GM18867 (cell line): ENCODE data around the gene KCNJ14.
A peak's percentile ranks its signal among the peaks of the same experiment; 100 is the strongest.
"Not testable (repeated sequence)": the region's sequence is repeated elsewhere in the genome, so short reads cannot be mapped to it uniquely, and the experiment has no call there.

Source experiments
- ATAC-seq: cut with Tn5 transposase; IDR thresholded peaks from one replicate; pipeline ENCODE4 v1.9.1; 2021; ENCODE audit warnings: mild to moderate bottlenecking, moderate library complexity; ENCODE audit not compliant: unreplicated experiment

KCNJ14 gene

GRCh38 chr19:48486706-48487105 lies 31.3 kb downstream of the KCNJ14 start:
- not testable (repeated sequence) for ATAC-seq

DNA sequence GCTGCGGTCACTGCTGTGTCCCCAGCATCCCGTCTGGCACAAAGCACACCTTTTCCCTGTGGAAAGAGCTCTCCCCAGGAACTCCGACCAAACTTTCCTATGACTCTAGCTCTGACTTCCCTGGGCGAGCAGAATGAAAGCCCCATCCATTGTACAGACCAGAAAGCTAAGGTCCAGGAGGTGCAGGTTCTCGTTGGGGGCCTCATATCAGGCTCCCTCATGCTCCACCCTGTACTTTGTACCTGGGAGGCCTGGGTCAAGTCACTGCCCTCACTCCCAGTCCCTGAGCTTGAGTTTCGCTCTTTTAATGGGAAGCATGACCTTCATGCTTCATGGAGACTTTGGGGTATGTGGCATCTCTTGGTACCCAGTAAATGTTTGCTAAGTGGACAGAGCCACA lies 32.2 kb downstream of the KCNJ14 start:
- ATAC-seq, result no peak

DNA sequence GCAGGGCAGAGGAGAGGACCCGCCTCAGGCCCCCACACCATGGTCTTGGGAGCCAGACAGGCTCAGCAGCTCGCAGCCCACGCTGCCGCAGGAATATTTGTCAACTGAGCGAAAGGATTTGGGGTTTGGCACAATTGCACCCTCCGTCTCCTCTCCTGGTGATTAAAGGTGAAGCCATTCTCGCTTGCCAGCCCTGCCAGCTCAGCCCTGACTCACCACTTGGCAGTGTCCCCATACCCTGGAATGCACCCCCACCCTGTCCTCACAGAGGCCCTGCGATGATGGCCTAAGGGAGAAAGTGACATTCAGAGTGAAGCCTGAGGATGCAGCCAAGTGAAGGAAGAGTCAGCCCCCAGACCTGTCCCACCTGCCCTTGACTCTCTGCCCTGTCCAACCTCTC lies 32.6 kb downstream of the KCNJ14 start:
- ATAC-seq, result no peak

- ATAC-seq, result not testable (repeated sequence)
Observed at GRCh38 chr19:48488478-48488877, 33.1 kb downstream of the KCNJ14 start.

GRCh38 chr19:48489608-48490216 lies 34.3 kb downstream of the KCNJ14 start:
- no peak for ATAC-seq

GRCh38 chr19:48490981-48491792 lies 35.8 kb downstream of the KCNJ14 start:
- ATAC-seq, result no peak

- no peak for ATAC-seq
Observed at GRCh38 chr19:48491793-48492123, 36.4 kb downstream of the KCNJ14 start.

DNA sequence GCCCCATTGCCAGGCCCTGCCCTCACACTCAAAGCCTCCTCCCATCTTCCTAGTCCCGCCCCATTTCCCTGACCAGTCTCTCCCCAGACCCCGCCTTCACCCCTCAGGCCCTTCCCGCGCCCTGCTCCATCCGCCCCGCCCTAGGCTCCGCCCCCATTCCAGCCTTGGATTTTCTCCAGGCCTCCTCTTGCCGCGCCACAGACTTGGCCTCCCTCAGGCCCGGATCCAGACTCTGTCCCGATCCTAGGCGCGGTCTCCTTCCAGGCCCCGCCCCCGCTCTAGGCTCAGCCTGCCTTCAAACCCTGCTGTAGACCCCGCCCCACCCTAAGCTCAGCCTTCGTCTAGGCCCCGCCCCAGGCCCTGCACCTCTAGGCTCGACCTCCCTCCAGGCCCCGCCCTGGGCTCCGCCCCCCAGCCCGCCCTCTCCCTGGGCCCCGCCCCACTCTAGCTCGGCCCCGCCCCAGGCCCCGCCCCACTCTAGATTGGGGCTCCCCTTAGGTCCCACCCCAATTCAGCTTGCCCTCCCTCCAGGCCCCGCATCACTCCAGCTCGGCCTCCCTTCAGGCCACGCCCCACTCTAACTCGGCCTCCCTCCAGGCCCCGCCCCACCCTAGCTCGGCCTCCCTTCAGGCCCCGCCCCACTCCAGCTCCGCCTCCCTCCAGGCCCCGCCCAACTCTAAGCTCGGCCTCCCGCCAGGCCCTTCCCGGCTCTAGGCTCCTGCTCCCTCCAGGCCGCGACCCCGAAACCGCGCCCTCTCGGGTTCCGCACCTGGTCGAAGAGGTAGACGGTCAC lies 37.7 kb downstream of the KCNJ14 start:
- peak; percentile 69 for ATAC-seq

- peak; percentile 8 for ATAC-seq
Observed at GRCh38 chr19:48493718-48494401, 38.5 kb downstream of the KCNJ14 start.

DNA sequence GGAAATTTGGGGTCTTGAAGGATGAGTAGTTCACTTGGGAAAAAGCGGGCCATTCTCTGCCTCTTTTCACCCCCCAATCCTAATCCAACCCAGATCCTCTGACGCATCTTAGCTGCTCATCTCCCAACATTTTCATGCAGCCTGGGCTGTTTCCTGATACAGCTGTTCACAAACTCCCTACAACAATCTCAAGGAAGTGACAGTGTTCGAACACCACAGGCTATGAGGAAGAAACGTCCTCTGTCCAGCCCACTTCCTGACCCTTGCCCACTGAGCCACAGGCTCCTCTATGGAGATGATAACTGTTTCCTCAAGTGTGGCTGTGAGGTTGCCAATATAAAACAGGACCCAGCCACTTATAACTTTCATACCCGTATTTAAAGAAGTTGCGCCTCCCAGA lies 40.0 kb downstream of the KCNJ14 start:
- no peak for ATAC-seq

GRCh38 chr19:48496959-48497727 lies 41.8 kb downstream of the KCNJ14 start:
- ATAC-seq, result no peak

GRCh38 chr19:48497728-48498594 lies 42.6 kb downstream of the KCNJ14 start:
- no peak for ATAC-seq

- ATAC-seq, result no peak
Observed at GRCh38 chr19:48498595-48499311, 43.4 kb downstream of the KCNJ14 start.

- no peak for ATAC-seq
Observed at GRCh38 chr19:48499316-48500090, 44.1 kb downstream of the KCNJ14 start.

DNA sequence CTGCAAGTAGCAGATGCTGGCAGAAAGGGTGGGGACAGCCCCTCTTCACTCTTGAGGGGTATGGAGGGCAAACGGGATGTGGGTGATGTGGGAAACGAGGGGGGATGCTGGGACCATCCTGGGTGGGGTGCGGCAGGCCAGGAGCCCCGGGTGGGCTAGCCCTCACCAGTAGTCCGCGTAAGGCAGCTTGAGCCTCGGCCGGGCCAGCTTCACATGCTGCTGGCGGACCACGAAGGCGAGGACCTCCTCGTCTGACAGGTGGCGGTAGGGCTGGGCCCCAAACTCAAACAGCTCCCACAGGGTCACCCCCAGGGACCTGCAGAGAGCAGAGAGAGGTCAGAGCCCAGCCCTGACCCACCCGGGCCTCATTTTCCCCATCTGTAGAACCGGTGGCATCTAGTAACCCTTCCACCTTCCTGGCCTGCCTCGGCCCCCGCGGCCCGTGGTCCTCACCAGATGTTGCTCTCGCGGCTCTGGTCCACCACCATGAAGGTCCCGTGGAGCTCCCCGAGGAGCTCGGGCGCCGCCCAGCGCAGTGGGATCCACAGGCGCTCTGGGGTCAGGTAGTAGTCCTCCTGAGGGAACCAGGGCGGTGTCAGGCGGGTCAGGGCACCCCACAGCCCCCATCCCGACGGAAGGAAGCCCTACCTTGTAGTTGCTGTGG lies 45.6 kb downstream of the KCNJ14 start:
- no peak for ATAC-seq

DNA sequence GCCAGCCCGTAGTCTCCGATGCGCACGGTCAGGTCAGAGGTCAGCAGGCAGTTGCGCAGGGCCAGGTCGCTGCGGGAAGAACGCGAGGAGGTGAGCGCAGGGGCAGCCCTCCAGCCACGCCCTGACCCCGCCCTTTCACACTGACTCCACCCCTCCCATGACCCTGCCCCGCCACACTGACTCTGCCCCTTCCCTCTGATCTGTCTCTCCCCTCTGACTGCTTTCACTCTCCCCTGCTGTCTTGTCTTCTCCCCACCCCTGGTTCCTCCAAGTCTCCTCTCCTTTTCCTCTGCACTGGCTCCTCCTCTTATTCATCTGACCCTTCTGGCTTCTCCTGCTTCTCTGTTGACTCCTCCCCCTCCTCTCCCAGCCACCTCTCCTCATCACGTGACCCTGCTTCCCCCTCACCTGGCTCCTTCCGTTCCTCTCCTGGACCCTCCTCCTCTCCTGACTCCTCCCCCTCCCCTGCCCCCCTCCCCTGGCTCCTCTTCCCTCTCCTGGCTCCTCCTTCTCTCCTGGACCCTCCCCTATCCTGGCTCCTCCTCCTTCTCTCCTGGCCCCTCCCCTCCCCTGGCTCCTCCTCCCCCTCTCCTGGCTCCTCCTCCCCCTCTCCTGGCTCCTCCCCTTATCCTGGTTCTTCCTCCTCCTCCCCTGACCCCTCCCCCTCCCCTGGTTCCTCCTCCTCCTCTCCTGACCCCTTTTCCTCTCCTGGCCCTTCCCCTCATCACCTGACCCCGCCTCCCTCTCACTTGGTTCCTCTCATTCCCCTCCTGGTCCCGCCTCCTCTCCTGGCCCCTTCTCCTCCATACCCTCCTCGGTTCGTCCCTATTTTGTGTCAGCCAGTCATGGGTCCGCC lies 46.3 kb downstream of the KCNJ14 start:
- peak; percentile 28 for ATAC-seq
